Measurements from ENCODE around the gene RPGRIP1L. TPM values are rescaled to one million over a fixed set of nuclear protein-coding genes. Genes with fewer than 3 reads are reported as not detected.
A peak's percentile ranks its signal among the peaks of the same experiment; 100 is the strongest.

Gene RPGRIP1L
- total and polyA plus RNA-seq, 2 of the 8 experiments (the other 6 are each of a cell fraction or from before 2014, with no cell fraction given), result 4.0 to 13.7 TPM

- Histone ChIP-seq H3K27ac (ENCODE audit: low read depth, low read length) (no peak overlapping the region), H2BK12ac (ENCODE audit: low read depth, low read length) (0 out of 2 replicates have a peak overlapping the region, but pooled peaks have one; percentile 7), H3K4me2 (ENCODE audit: insufficient read depth in 1 of 2, low read depth in 2 of 2, low read length in 2 of 2) (no peak overlapping the region), H4K8ac (ENCODE audit: extremely low read depth, insufficient read depth, low read length) (no peak overlapping the region), H3K79me2 (ENCODE audit: control insufficient read depth in 1 of 2, insufficient read depth in 2 of 2, low read length in 2 of 2) (no peaks in the 10 kb centered on the region), H2BK20ac (ENCODE audit: low read length) (peak overlapping the region; percentile 83; the same call in 1 of the 2 replicates), H3K4me3 (ENCODE audit: extremely low read depth in 1 of 4, insufficient read depth in 2 of 4, low read depth in 3 of 4, low read length in 4 of 4) (no peak overlapping the region), H2BK5ac (ENCODE audit: low read depth, low read length) (peak overlapping the region; percentile 40; the same call in 1 of the 2 replicates), H3K18ac (ENCODE audit: extremely low read depth, low read length) (no peak overlapping the region), H3K36me3 (ENCODE audit: control insufficient read depth in 2 of 4, insufficient read depth in 4 of 4, low read length in 3 of 4) (no peaks in the 10 kb centered on the region), H3K4ac (replicated peaks; ENCODE audit: insufficient read length, low read depth, low read length) (no peak overlapping the region), H3K79me1 (ENCODE audit: low read depth, low read length) (no peaks in the 10 kb centered on the region), H2BK120ac (replicated peaks; ENCODE audit: low read depth, low read length) (peak overlapping the region; percentile 75), H3K14ac (ENCODE audit: insufficient read length) (no peak overlapping the region), H3K4me1 (replicated peaks in 1 of 4; ENCODE audit: control insufficient read depth in 3 of 4, insufficient read depth in 4 of 4, low read length in 3 of 4) (peaks cover 4 to 12% (median 6%) of the 10 kb centered on the region in 4 experiments; a peak in 6 of 7 replicates), H3K56ac (replicated peaks; ENCODE audit: insufficient read length, low read depth, low read length) (no peak overlapping the region), H4K5ac (ENCODE audit: insufficient read length, low read depth, low read length) (no peak overlapping the region), H4K20me1 (replicated peaks in 1 of 2; ENCODE audit: control insufficient read depth in 1 of 2, insufficient read depth in 2 of 2, low read length in 2 of 2) (no peaks in the 10 kb centered on the region), H3K23me2 (ENCODE audit: low read depth, low read length) (no peaks in the 10 kb centered on the region), H3K27me3 (replicated peaks in 1 of 4; ENCODE audit: control insufficient read depth in 3 of 4, extremely low read depth in 1 of 4, insufficient read depth in 3 of 4, low read length in 3 of 4) (no peaks in the 10 kb centered on the region), H3K23ac (ENCODE audit: insufficient read length) (no peak overlapping the region), H3K9me3 (ENCODE audit: insufficient read depth in 2 of 2, low read depth in 1 of 2, low read length in 1 of 2) (peaks cover 0 to 5% of the 10 kb centered on the region in 2 experiments; a peak in 1 of 4 replicates), H2BK15ac (ENCODE audit: low read length) (no peak overlapping the region), H2AK5ac (ENCODE audit: low read depth, low read length) (0 out of 2 replicates have a peak overlapping the region, but pooled peaks have one; percentile 68), H4K91ac (replicated peaks; ENCODE audit: insufficient read length, low read length) (peak overlapping the region; percentile 45), H2AFZ (ENCODE audit: low read length) (no peak overlapping the region), H3K9ac (replicated peaks in 1 of 4; ENCODE audit: extremely low read depth in 1 of 4, low read depth in 3 of 4, low read length in 3 of 4) (no peak overlapping the region)
- no peak for DNase-seq (ENCODE audit: low read depth in 1 of 2, low spot score in 2 of 2)
- FAIRE-seq, result no peak
- ChIA-PET CTCF (ENCODE audit: partially characterized antibody) (interaction anchor here (0.6 to 2.8 kb wide), 2 partner anchors 10 to 180 kb away, joined by 3 to 12 read pairs; no protein-coding TSS in a partner anchor), POLR2A (ENCODE audit: partially characterized antibody) (no interaction called here)
- 83% methylated on average over 5 of the region's 5 CpGs; no CpG with 5 or more reads in 1 of the 2 experiments for WGBS, 2 experiments (ENCODE audit: extremely low coverage in 1 of 2, insufficient coverage in 1 of 2, insufficient read length in 1 of 2, insufficient replicate concordance in 2 of 2, low coverage in 1 of 2, low lambda C conversion rate in 2 of 2, missing lambda C conversion rate in 1 of 2)
- TF ChIP-seq ATF2 (IDR thresholded peaks at IDR 0.05; ENCODE audit: low read length) (no peak), RNF2 (IDR thresholded peaks at IDR 0.05; ENCODE audit: borderline replicate concordance, low read depth, low read length, missing control alignments, poor library complexity, severe bottlenecking) (no peak), TBP (IDR thresholded peaks at IDR 0.05; ENCODE audit: low read depth, low read length) (no peak), KDM4A (IDR thresholded peaks at IDR 0.05; ENCODE audit: low read depth, low read length, severe bottlenecking) (no peak), POLR2AphosphoS5 (IDR thresholded peaks at IDR 0.05; ENCODE audit: low read depth, low read length) (no peak), SP2 (IDR thresholded peaks at IDR 0.05; ENCODE audit: low read length) (no peak), CTBP2 (IDR thresholded peaks at IDR 0.05; ENCODE audit: borderline replicate concordance, insufficient read depth, insufficient read length, low read length) (no peak), HDAC6 (IDR thresholded peaks at IDR 0.05; ENCODE audit: low read depth, low read length) (no peak), TAF7 (optimal IDR thresholded peaks at IDR 0.05; ENCODE audit: borderline replicate concordance, low read depth, low read length) (no peak), SUZ12 (IDR thresholded peaks at IDR 0.05; ENCODE audit: low read length) (no peak)
These were observed 144.2 kb downstream of the RPGRIP1L start for GRCh38 chr16:53559270-53559951.

Measured in H1 (cell line).